ENCODE measurements around the gene MOXD1.

MOXD1 gene

GRCh38 chr6:132425176-132425575, 23.9 kb upstream of the MOXD1 start:
- no peak for TF ChIP-seq CTCF (IDR thresholded peaks at IDR 0.05; ENCODE audit: low read length, missing control alignments)
- no peak for DNase-seq (ENCODE audit: low read depth)
- no peak overlapping the region for H3K4me3 ChIP-seq (replicated peaks; ENCODE audit: low read depth, low read length)

DNA sequence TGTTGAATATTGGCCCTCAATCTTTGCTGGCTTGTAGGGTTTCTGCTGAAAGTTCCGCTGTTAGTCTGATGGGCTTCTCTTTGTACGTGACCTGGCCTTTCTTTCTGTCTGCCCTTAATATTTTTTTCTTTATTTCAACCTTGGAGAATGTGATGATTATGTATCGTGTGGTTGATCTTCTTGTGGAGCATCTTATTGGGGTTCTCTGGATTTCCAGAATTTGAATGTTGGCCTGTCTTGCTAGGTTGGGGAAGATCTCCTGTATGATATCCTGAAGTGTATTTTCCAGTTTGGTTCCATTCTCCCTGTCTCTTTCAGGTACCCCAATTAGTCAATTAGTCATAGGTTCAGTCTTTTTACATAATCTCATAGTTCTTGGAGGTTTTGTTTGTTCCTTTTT, 22.6 kb upstream of the MOXD1 start:
- DNase-seq (ENCODE audit: low read depth): no peak
- no peak for TF ChIP-seq CTCF (IDR thresholded peaks at IDR 0.05; ENCODE audit: low read length, missing control alignments)
- H3K4me3 ChIP-seq (replicated peaks; ENCODE audit: low read depth, low read length): no peak overlapping the region

- no peak overlapping the region for H3K4me3 ChIP-seq (replicated peaks; ENCODE audit: low read depth, low read length)
- DNase-seq (ENCODE audit: low read depth): no peak
- no peak for TF ChIP-seq CTCF (IDR thresholded peaks at IDR 0.05; ENCODE audit: low read length, missing control alignments)
Observed at GRCh38 chr6:132418235-132418965, 17.1 kb upstream of the MOXD1 start.

- DNase-seq (ENCODE audit: low read depth): no peak
Observed at GRCh38 chr6:132414761-132415160, 13.5 kb upstream of the MOXD1 start.

GRCh38 chr6:132414322-132414721, 13.0 kb upstream of the MOXD1 start:
- no peak overlapping the region for H3K4me3 ChIP-seq (replicated peaks; ENCODE audit: low read depth, low read length)
- TF ChIP-seq CTCF (IDR thresholded peaks at IDR 0.05; ENCODE audit: low read length, missing control alignments): no peak
- no peak for DNase-seq (ENCODE audit: low read depth)

More at GRCh38 chr6:132414761-132415160, 13.5 kb upstream of the MOXD1 start:
- H3K4me3 ChIP-seq (replicated peaks; ENCODE audit: low read depth, low read length): no peak overlapping the region
- TF ChIP-seq CTCF (IDR thresholded peaks at IDR 0.05; ENCODE audit: low read length, missing control alignments): no peak

DNA sequence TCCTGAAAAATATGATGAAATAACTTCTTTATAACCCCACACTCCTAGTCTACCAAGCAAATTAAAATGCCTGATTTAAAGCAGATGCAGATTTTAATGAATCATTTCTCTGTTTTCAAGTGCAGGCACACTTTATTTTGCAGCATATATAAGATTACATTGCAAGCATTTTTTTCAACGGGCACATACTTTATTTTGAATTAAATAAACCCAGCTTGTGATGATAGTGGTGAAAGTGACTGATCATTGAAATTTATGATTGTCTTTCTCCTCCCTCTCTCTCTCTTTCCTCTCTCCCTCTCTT, 12.2 kb upstream of the MOXD1 start:
- no peak for TF ChIP-seq CTCF (IDR thresholded peaks at IDR 0.05; ENCODE audit: low read length, missing control alignments)
- DNase-seq (ENCODE audit: low read depth): no peak

More for the DNA sequence above, 12.2 kb upstream of the MOXD1 start:
- H3K4me3 ChIP-seq (replicated peaks; ENCODE audit: low read depth, low read length): no peak overlapping the region

Measured in fibroblast of pulmonary artery (primary cell).